Measurements from ENCODE around the gene ARHGAP32.

DNA sequence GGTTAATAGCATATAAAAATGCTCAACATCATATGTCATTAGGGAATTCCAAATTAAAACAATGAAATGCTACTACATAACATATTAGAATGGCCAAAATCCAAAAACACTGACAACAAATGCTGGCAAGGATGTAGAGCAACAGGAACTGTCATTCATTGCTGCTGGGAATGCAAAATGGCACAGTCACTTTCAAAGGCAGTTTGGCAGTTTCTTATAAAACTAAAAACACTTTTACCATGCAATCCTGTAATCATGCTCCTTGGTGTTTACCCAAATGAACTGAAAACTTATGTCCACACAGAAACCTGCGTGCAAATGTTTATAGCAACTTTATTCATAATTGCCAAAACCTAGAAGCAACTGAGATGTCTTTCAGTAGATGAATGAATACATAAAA lies 105.1 kb downstream of the ARHGAP32 start:
- TF ChIP-seq CTCF (IDR thresholded peaks at IDR 0.05 in 2 of 3, conservative IDR thresholded peaks at IDR 0.05 in 1 of 3; ENCODE audit: borderline replicate concordance in 1 of 3, insufficient read depth in 1 of 3, low read depth in 2 of 3, low read length in 2 of 3) (no peak), ZNF274 (IDR thresholded peaks at IDR 0.05; ENCODE audit: low read depth, low read length) (no peak), POLR2AphosphoS5 (IDR thresholded peaks at IDR 0.05; ENCODE audit: low read depth, low read length) (no peak), MAX (IDR thresholded peaks at IDR 0.05) (no peak), ATF3 (IDR thresholded peaks at IDR 0.05) (no peak), POLR2A (IDR thresholded peaks at IDR 0.05; ENCODE audit: borderline replicate concordance, extremely low read depth, insufficient read depth, insufficient read length) (no peak), CEBPB (IDR thresholded peaks at IDR 0.05; ENCODE audit: low read depth) (no peak), RAD21 (IDR thresholded peaks at IDR 0.05; ENCODE audit: low read depth) (no peak), EZH2phosphoT487 (IDR thresholded peaks at IDR 0.05; ENCODE audit: borderline replicate concordance) (no peak), SRF (IDR thresholded peaks at IDR 0.05; ENCODE audit: low read depth) (no peak), SP1 (IDR thresholded peaks at IDR 0.05; ENCODE audit: low read depth) (no peak)
- TF ChIP-seq, protein P1, sequence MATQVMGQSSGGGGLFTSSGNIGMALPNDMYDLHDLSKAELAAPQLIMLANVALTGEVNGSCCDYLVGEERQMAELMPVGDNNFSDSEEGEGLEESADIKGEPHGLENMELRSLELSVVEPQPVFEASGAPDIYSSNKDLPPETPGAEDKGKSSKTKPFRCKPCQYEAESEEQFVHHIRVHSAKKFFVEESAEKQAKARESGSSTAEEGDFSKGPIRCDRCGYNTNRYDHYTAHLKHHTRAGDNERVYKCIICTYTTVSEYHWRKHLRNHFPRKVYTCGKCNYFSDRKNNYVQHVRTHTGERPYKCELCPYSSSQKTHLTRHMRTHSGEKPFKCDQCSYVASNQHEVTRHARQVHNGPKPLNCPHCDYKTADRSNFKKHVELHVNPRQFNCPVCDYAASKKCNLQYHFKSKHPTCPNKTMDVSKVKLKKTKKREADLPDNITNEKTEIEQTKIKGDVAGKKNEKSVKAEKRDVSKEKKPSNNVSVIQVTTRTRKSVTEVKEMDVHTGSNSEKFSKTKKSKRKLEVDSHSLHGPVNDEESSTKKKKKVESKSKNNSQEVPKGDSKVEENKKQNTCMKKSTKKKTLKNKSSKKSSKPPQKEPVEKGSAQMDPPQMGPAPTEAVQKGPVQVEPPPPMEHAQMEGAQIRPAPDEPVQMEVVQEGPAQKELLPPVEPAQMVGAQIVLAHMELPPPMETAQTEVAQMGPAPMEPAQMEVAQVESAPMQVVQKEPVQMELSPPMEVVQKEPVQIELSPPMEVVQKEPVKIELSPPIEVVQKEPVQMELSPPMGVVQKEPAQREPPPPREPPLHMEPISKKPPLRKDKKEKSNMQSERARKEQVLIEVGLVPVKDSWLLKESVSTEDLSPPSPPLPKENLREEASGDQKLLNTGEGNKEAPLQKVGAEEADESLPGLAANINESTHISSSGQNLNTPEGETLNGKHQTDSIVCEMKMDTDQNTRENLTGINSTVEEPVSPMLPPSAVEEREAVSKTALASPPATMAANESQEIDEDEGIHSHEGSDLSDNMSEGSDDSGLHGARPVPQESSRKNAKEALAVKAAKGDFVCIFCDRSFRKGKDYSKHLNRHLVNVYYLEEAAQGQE (IDR thresholded peaks at IDR 0.05; ENCODE audit: low read depth): no peak
